UCSD-AML1 (cell line): ENCODE results near the gene MAP2K1.
A peak's percentile ranks its signal among the peaks of the same experiment; 100 is the strongest.
"Not testable (repeated sequence)": the region's sequence is repeated elsewhere in the genome, so short reads cannot be mapped to it uniquely, and the experiment has no call there.

Experiments
- DNase-seq: peaks from one replicate; lab custom pipeline; 2025; ENCODE audit not compliant: unreplicated experiment; lab: John Stamatoyannopoulos, UW

MAP2K1 gene

GRCh38 chr15:66393037-66393436, 6.3 kb downstream of the MAP2K1 start:
- DNase-seq = not testable (repeated sequence)

DNA sequence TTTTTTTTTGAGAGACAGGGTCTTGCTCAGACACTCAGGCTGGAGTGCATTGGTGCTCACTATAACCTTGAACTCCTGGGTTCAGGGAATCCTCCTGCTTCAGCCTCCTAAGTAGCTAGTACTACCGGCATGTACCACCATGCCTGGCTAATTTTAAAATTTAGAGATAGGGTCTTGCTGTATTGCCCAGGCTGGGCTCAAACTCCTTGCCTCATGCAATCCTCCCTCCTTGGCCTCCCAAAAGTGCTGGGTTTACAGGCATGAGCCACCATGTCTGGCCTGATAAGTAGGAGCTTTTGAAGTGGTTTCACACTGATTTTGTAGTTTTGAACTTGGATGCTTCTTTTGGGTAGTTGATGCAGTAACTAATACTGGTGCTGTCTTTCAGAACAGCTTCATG, 7.8 kb downstream of the MAP2K1 start:
- no peak for DNase-seq

DNA sequence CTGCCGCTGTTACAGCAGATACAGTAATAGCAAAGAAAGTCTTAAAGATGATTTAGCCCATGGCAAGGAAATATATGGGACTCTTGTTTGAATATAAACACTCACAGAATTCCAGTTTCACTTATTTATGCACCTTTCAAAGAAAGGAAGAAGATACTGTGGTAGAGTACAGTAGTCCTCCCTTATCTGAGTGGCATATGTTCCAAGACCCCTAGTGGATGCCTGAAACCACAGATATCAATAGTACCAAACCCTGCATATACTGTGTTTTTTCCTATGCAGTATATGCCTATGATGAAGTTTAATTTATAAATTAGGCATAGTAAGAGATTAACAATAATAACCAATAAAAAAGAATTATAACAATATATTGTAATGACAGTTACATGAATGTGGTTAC, 8.2 kb downstream of the MAP2K1 start:
- DNase-seq = no peak

- DNase-seq = no peak
Measured at GRCh38 chr15:66399276-66399675, 12.6 kb downstream of the MAP2K1 start.

DNA sequence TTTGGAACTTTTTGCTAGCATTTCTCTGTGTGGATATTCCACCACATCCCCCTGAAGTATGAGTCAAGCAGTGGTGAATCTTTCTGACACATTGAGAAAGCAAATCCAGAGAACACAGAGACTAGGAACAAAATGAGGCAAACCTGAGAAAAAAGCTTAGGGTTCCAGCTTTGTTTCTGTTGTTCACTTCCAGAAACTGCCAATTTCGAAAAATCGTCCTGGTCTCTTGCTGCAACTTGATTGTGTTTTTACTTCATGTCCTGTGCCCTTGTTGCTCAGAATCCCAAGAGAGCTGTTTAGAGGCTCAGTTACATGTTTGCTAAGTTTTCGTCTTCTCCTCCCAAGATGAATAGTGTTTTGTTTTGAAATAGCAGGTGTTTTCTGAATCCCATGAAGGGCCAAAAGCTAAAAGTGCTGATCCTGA, 13.7 kb downstream of the MAP2K1 start:
- no peak for DNase-seq

GRCh38 chr15:66401130-66402021, 14.7 kb downstream of the MAP2K1 start:
- peak; percentile 33 for DNase-seq

GRCh38 chr15:66402761-66403284, 16.1 kb downstream of the MAP2K1 start:
- DNase-seq = no peak

GRCh38 chr15:66403323-66403722, 16.6 kb downstream of the MAP2K1 start:
- no peak for DNase-seq

DNA sequence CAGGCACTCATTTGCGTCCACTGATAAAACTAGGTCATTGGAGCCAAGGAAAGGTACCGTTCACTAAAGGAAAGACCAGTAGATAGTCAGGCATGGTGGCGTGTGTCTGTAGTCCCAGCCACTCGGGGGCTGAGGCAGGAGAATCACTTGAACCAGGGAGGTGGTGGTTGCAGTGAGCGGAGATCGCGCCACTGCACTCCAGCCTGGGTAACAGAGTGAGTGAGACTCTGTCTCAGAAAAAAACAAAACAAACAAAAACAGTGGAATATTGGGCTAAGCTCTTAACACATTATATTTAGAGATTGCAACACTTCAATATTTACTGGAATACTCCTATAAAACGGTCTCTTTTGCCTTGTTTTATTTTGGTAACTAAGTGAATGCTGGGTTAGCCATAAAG, 17.4 kb downstream of the MAP2K1 start:
- DNase-seq = no peak

GRCh38 chr15:66404532-66404931, 17.8 kb downstream of the MAP2K1 start:
- peak; percentile 18 for DNase-seq

- DNase-seq = no peak
Measured at GRCh38 chr15:66405007-66405406, 18.3 kb downstream of the MAP2K1 start.

DNA sequence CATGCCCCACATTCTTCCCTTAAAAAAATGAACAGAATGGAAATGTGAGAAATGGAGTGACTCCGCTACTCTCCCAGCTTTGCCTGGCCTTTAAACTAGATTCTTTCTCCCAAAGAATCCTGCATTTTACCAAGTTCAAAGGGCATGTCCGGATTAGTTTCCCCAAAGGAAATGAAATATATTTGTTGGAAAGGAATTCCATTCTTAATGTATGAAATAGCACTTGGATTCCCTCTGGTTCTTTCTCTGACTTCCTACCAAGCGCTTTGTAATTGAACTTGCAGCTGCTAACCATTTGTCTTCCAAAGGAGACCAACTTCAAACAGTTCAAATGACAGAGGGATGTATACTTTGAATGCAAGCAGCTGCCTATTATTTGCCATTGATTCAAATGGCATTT, 18.9 kb downstream of the MAP2K1 start:
- DNase-seq = no peak

- no peak for DNase-seq
Measured at GRCh38 chr15:66408254-66408653, 21.5 kb downstream of the MAP2K1 start.

GRCh38 chr15:66408675-66409282, 22.1 kb downstream of the MAP2K1 start:
- DNase-seq = no peak

DNA sequence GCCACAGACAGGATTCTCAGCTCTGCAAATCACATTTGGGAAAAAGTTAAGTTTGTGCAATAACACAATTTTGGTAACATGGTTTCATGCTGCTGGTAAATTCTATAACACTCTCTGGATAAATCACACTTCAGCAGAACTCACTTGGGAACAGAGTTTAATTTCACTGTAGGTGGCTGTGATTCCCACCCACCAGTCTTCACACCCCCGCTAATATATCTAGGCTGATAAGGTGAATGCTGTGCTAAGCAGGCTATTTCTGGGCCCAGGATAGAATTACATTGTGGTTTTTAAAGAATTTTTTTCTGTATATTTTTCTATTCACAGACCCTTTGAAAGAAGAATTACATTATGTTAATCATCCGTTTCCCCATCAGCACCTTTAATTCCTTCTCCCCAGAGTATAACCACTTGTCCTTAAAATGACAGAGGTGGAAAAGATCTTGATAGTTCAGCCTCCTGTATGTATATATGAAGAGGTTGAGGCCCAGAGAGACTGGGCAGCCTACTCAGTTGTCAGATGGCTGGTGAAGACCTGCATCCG, 22.9 kb downstream of the MAP2K1 start:
- DNase-seq = no peak

- DNase-seq = no peak
Measured at GRCh38 chr15:66411190-66411589, 24.5 kb downstream of the MAP2K1 start.

GRCh38 chr15:66412220-66412619, 25.5 kb downstream of the MAP2K1 start:
- no peak for DNase-seq

DNA sequence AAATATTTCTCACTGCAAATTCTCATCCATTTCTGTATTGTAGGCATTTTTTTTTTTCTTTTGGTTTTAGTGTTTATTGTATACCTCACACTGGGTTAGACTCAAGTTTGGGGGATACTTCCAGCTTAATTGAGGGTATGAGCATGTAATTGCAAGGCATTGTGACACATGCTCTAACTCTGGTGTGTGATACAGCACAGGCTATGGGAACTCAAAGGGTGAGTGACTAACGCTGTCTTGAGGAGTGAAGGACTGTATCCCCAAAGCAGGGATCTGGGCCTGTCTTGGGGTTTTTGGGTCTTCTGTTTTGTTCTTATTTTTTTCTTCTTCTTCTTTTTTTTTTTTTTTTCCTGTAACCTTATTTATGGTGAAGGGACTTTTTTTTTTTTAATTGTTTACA, 26.9 kb downstream of the MAP2K1 start:
- DNase-seq = no peak

DNA sequence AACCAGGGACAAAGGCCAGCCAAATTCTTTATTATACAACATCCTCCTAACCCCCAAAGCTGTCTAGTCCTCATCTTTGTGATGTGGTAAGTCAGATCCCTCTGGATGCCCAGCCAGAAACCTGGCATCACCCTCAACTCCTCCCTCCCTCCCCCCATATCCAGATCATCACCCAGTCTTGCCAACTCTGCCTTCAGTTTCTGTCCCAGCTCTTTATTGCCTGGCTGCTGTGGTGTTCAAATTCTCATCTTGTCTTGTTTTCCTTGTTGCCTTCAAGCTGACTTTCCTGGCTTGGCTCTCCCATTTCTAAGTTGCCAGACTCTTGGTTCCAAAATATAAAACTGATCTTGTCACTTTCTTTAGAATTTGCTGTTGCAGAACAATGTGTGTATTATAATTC, 28.6 kb downstream of the MAP2K1 start:
- no peak for DNase-seq

DNA sequence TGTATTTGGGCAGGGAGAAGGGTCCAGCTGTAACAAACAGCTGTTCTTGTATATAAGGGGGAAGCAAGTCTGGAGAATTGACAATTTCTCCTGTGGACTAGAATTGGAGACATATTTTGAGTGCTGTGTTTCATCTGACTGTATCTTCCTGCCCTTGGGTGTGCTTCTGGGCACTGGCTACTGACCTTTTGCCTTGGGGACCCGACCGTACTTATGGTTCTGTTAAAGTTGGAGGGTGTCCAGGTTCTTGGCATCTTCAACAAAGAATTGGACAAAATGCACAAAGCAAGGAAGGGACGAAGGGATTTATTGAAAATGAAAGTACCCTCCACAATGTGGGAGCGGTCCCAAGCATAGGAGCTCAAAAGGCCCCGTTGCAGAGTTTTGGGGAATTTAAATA, 31.0 kb downstream of the MAP2K1 start:
- no peak for DNase-seq

DNA sequence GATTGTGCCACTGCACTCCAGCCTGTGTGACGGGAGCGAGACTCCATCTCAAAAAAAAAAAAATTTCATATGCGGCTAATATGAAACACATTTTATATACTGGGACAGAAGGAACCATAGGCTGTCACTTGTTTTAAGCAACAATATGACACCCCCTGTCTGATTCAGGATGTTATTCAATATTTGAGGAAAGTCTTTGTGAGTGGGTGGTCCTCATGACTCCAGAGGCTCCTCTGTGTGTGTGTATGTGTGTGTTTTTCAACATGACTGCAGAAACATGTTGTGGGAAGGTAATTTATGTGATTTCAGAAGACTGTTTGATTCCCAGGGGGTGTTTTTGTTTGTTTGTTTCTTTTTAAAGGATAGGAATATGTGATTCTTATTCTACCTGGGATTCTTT, 32.8 kb downstream of the MAP2K1 start:
- no peak for DNase-seq

DNA sequence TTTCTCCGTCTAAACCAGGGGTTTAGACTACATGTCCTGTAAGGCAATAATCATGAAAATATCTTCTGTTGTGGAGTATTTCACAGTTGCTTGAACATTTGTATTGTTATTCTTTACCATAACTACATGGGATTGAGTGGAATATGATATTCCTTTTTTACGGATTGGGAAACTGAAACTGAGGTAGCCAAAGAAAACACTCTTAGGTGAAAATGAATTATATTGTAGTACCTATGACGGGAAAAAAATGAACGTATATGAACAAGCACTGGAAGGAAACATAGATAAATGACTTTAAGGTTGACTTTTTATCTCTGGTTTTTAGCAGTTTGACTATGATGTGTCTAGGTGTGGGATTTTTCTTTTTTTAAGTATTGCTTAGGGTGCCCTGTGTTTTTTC, 35.6 kb downstream of the MAP2K1 start:
- no peak for DNase-seq
